Pancreas (tissue), 10 donors: ENCODE data around the gene RNU2-63P. TPM values are rescaled to one million over a fixed set of nuclear protein-coding genes. Genes with fewer than 3 reads are reported as not detected.

Experiments used
- ATAC-seq, 4 donors: fragments of 200-7000 bp; cut with Tn5 transposase; one replicate each; pipeline versions ENCODE4 v1.8.0 to v1.9.1; 2020; ENCODE audit warnings: mild to moderate bottlenecking in 4 of 4, moderate library complexity in 4 of 4
- DNase-seq, 6 donors: peaks; one replicate each; pipeline ENCODE4 v3.0.0-alpha.2; 2020
- FAIRE-seq: peaks from 2 replicates; lab custom pipeline; 2012; peaks lifted over from hg19 to GRCh38; lab: Jason Lieb, UNC
- H3K27ac ChIP-seq, 4 donors: fragments of 200-600 bp; sonication (generic); 1 replicate in 3 of 4; 2 replicates in 1 of 4; pipeline versions ENCODE4 v1.5.0 to v1.8.0; 2020
- H3K27me3 ChIP-seq, 4 donors: fragments of 200-600 bp; one replicate each; pipeline ENCODE4 v1.8.0; 2021
- H3K36me3 ChIP-seq, 3 donors: fragments of 200-600 bp; sonication (generic) in 1 of 3; one replicate each; pipeline versions ENCODE4 v1.5.0 to v1.8.0; 2020 to 2021
- H3K4me1 ChIP-seq, 3 donors: fragments of 200-600 bp; one replicate each; pipeline ENCODE4 v1.8.0; 2021
- H3K4me3 ChIP-seq, 4 donors: fragments of 200-600 bp; sonication (generic) in 2 of 4; one replicate each; pipeline versions ENCODE4 v1.5.0 to v1.8.0; 2020 to 2021
- H3K9me3 ChIP-seq, 4 donors: fragments of 200-600 bp; one replicate each; pipeline ENCODE4 v1.8.0; 2021
- whole genome bisulfite sequencing, 2 donors: extraction: QIAGEN DNeasy Blood & Tissue Kit; methylation state at CpG; one replicate each; pipeline ENCODE4 v1.1.7; 2013; 5-methylcytosine and 5-hydroxymethylcytosine counted together
- intact Hi-C, 3 donors: fragments of 100-400 bp; cut with DNase I; formaldehyde crosslinking; loops; one replicate each; pipeline versions ENCODE4 v1.11.1 to v1.14.2; 2022
- polyA plus RNA-seq, 2 donors: library from polyadenylated mRNA; stranded (reverse); fragments of 200-250 nt; gene quantifications; one replicate each; pipeline ENCODE4 v1.2.3, GENCODE V29; 2013
- total RNA-seq, 6 donors: library from RNA; stranded (reverse); fragmentation: NEBNext Ultra II Directional in 4 of 6; extraction: Animal tissue kit (Norgen Biotek cat#: 25700) in 4 of 6; gene quantifications; one replicate each; pipeline versions ENCODE4 v1.2.1 to v1.2.4, GENCODE V29; 2021 to 2023
- TF ChIP-seq, protein P1 (sequence below), 4 donors: fragments of 200-600 bp; sonication (generic) in 3 of 4; IDR thresholded peaks; one replicate each; pipeline versions ENCODE4 v1.5.0 to v1.8.0; 2021; ENCODE audit warnings: antibody characterized with exemption in 4 of 4
- donor health status: healthy with polysubstance abuse.
- donor health status: DM: no; HTN: no; CAD: no; lungs with moderate emphysema.
- donor health status: DM: no; HTN: no; CAD: no.
- donor health status: control.
- donor health status: control.
- donor health status: Bipolar disorder and iron deficiency.
- donor health status: DM: yes; HTN: yes; CAD: no.
- donor health status: DM: no; HTN: no; CAD: no.
- donor health status: DM: no; HTN: no; CAD: no.
- donor health status: DM: yes; HTN: yes; CAD: no.

Gene RNU2-63P
- total and polyA plus RNA-seq, 8 donors, result 1.9 TPM; not detected in 7

DNA sequence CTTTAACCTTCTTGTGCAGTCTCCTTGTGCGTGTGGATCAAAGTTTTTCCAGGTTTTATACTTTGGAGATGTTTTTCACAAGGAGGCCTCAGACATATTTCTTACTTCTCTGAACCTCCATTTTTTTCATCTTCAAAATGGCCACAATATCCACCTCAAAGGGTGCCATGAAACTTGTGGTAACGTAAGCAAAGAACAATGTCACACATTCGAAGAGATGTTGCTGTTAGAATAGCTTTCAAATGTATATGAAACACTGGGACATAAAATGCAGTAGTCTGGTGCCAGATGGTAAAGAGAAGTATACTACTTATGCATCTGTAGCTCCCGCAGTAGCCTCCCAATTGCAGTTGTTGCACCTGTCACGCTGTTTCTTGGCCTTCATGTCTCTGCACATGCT lies 41.8 kb upstream of the RNU2-63P start:
- Histone ChIP-seq H3K4me3 (no peak overlapping the region), H3K27ac (no peak overlapping the region), H3K4me1 (peaks cover 0 to 13% (median 10%) of the 10 kb centered on the region in 3 donors), H3K36me3 (no peaks in the 10 kb centered on the region), H3K27me3 (no peaks in the 10 kb centered on the region), H3K9me3 (no peaks in the 10 kb centered on the region)
- no peak for ATAC-seq
- DNase-seq, result no peak
- no peak for FAIRE-seq
- TF ChIP-seq, protein P1, sequence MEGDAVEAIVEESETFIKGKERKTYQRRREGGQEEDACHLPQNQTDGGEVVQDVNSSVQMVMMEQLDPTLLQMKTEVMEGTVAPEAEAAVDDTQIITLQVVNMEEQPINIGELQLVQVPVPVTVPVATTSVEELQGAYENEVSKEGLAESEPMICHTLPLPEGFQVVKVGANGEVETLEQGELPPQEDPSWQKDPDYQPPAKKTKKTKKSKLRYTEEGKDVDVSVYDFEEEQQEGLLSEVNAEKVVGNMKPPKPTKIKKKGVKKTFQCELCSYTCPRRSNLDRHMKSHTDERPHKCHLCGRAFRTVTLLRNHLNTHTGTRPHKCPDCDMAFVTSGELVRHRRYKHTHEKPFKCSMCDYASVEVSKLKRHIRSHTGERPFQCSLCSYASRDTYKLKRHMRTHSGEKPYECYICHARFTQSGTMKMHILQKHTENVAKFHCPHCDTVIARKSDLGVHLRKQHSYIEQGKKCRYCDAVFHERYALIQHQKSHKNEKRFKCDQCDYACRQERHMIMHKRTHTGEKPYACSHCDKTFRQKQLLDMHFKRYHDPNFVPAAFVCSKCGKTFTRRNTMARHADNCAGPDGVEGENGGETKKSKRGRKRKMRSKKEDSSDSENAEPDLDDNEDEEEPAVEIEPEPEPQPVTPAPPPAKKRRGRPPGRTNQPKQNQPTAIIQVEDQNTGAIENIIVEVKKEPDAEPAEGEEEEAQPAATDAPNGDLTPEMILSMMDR (IDR thresholded peaks at IDR 0.05), result no peak
- WGBS, 2 donors, result 71 to 83% methylated on average over 5 of the region's 5 CpGs
- intact Hi-C loops, result no loop called here

DNA sequence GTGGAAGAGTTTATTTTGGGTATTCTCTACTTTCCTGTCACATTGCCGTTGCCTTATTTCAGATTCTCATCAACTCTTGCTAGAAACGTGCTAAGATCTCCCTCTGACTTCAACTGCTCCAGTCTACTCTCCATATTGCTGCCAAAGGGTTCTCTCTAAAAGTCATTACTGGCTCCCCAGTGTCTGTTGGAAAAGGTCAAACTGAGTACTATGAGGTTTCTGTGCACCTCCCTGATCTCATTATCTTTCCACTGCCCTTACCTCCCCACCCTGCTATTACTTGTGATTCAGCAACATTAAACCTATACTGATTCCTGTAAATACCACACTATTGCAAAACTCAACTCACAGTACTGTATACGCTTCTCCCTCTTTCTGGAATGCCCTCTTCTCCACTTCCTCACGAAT lies 41.1 kb upstream of the RNU2-63P start:
- intact Hi-C loops, result no loop called here
- Histone ChIP-seq H3K4me1 (peaks cover 0 to 16% (median 10%) of the 10 kb centered on the region in 3 donors), H3K36me3 (no peaks in the 10 kb centered on the region)

DNA sequence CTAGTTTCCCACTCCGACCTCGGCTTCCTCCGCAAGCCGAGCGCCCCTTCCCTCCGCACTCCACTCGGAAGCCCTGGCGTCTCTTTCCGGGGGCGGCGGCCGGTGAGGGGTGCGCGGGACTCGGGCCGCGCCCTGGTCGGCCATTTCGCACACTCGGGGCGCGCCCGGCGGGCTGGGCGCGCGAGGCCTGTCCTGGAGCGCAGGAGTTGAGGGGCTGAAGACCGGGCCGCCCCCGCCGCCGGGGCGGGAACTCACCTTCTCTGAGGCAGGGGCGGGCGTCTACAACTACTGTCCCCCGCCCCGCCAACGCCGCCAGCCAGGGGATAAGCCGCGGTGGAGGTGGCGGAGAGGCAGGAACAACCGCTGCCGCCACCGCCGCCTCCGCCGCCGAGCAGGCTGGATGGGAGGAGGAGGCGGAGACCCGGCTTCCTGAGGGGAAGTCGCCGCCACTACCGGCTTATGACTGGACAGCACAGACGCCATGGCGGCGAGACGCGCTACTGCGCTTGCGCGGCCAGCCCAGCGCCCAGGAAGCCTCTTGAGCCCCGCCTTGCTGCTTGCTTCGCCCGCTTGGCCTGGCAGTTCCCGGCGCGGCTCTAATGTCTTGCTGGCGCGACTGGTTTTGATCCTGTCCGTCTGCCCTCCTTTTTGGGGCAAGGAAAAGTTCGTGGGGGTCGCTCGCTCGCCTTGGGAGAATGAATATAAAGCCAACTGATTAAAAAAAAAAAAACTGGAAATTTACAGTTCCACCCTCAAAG lies 39.2 kb upstream of the RNU2-63P start, which contains the start of gene KRCC1:
Gene KRCC1 (minus strand): TSS at position 413 of the 758 bp plus-strand sequence. CDS start 27,220 bp downstream, outside the sequence.
- intact Hi-C loops, result no loop called here

More for the DNA sequence above, 41.1 kb upstream of the RNU2-63P start:
- no peak for FAIRE-seq
- 58 to 69% methylated on average over 4 of the region's 4 CpGs for WGBS, 2 donors
- ATAC-seq, result no peak
- TF ChIP-seq, protein P1 (IDR thresholded peaks at IDR 0.05), result no peak
- H3K27ac ChIP-seq, result no peak overlapping the region
- H3K27me3 ChIP-seq, result no peaks in the 10 kb centered on the region
- no peak for DNase-seq
- H3K4me3 ChIP-seq, result no peak overlapping the region
- H3K9me3 ChIP-seq, result no peaks in the 10 kb centered on the region

DNA sequence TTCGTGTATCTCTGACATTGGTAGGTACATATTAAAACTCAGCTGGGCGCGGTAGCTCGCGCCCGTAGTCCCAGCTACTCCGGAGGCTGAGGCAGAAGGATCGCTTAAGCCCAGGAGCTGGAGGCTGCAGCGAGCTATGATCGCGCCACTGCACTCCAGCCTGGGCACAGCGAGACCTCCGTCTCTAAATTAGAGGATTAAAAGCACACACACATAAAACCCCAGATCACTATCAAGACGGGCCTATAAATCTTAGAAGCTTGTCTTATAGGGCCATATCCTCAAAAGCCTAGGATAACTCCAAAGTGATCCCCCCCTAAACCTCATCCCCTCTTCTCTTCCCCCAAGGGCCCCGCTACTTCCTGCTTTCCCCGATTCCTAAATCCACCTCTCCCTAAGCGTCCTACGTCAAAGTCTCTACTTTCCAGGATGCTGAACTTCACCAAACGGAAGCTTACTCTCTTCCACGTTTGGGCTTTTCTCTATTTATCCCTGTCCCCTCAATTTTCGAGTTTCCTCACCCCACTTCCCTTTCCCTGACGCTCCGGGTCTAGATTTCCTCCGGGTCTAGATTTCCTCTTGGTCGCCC lies 38.5 kb upstream of the RNU2-63P start:
- Histone ChIP-seq H3K27me3 (no peaks in the 10 kb centered on the region), H3K4me1 (peaks cover 0 to 25% (median 21%) of the 10 kb centered on the region in 3 donors), H3K4me3 (peak overlapping the region; percentile 71 to 97 (median 80)), H3K9me3 (no peaks in the 10 kb centered on the region), H3K36me3 (no peaks in the 10 kb centered on the region), H3K27ac (peak overlapping the region; percentile 85 to 96 (median 90))
- 23 to 25% methylated on average over 25 of the region's 25 CpGs for WGBS, 2 donors
- intact Hi-C loops, result no loop called here
- TF ChIP-seq, protein P1 (IDR thresholded peaks at IDR 0.05), result no peak
- DNase-seq (no peak), ATAC-seq (peak; percentile 4 to 17 (median 10)), FAIRE-seq (no peak)

More for the DNA sequence above, 39.2 kb upstream of the RNU2-63P start, which contains the start of gene KRCC1:
- Histone ChIP-seq H3K27me3 (no peaks in the 10 kb centered on the region), H3K9me3 (no peaks in the 10 kb centered on the region), H3K36me3 (no peaks in the 10 kb centered on the region), H3K4me3 (peak within 1 kb of the TSS; percentile 71 to 97 (median 80)), H3K27ac (peak within 1 kb of the TSS; percentile 85 to 96 (median 90)), H3K4me1 (peaks cover 0 to 25% (median 21%) of the 10 kb centered on the region in 3 donors)
- DNase-seq (peak; percentile 94 to 99 (median 96)), ATAC-seq (peak; percentile 96 to 98 (median 98)), FAIRE-seq (no peak)
- WGBS, 2 donors, result 0 to 1% methylated on average over 71 to 77 of the region's 77 CpGs
- TF ChIP-seq, protein P1 (IDR thresholded peaks at IDR 0.05), result no peak
